K562 (cell line): Measurements from ENCODE around the gene ALDH1A3. TPM values are rescaled to one million over a fixed set of nuclear protein-coding genes. Genes with fewer than 3 reads are reported as not detected.

Source experiments
- ATAC-seq: fragments of 200-7000 bp; cut with Tn5 transposase; 3 replicates; pipeline ENCODE4 v1.9.1; 2020; ENCODE audit warnings: moderate library complexity
- BruUV-seq: library from RNA; stranded (reverse); fragments of 400-500 nt; replicated peaks from 2 replicates; lab custom pipeline; 2021; lab: Mats Ljungman, UMichigan
- CTCF ChIA-PET: fragments of 300-600 bp; formaldehyde crosslinking; extraction: SDS; loops from one replicate; lab custom pipeline; 2021; ENCODE audit warnings: low intra/inter-chr PET ratio; lab: Yijun Ruan, JAX
- POLR2A ChIA-PET: fragments of 300-600, 350-650 bp; sonication (Branson Sonifier 250); formaldehyde crosslinking; extraction: SDS; loops from one replicate; lab custom pipeline; 2021; ENCODE audit warnings: antibody characterized with exemption, inconsistent platforms; lab: Yijun Ruan, JAX
- DNase-seq, 4 experiments: peaks; one replicate each; pipeline versions ENCODE4 v3.0.0 to v3.0.0-alpha.2; 2011 to 2018; ENCODE audit warnings: low spot score in 3 of 4, mixed read lengths in 3 of 4; ENCODE audit errors: extremely low read depth in 1 of 4
- FAIRE-seq: peaks from 2 replicates; lab custom pipeline; 2011; peaks lifted over from hg19 to GRCh38; lab: Jason Lieb, UNC
- H2AFZ ChIP-seq: 2 replicates; pipeline ENCODE4 v1.6.0; 2011; ENCODE audit warnings: low read depth, low read length, control low read depth, inconsistent platforms
- H3K27ac ChIP-seq: fragments of 200-600 bp; 3 replicates; pipeline ENCODE4 v1.8.0; 2011; ENCODE audit warnings: low read depth, mild to moderate bottlenecking, control low read depth, inconsistent platforms, low read length, moderate library complexity, mixed read lengths; ENCODE audit errors: extremely low read depth
- H3K27me3 ChIP-seq, 2 experiments: fragments of 300-600 bp in 1 of 2; 2 replicates in 1 of 2; 3 replicates in 1 of 2; pipeline versions ENCODE4 v1.6.0 to v1.8.0; 2011; ENCODE audit warnings: inconsistent platforms in 2 of 2, low read length in 2 of 2, mild to moderate bottlenecking in 1 of 2, mixed read lengths in 1 of 2, moderate library complexity in 1 of 2; ENCODE audit not compliant: control insufficient read depth in 2 of 2, insufficient read depth in 2 of 2
- H3K36me3 ChIP-seq: fragments of 300-600 bp; 3 replicates; pipeline ENCODE4 v1.8.0; 2011; ENCODE audit warnings: mild to moderate bottlenecking, low read length, inconsistent platforms; ENCODE audit not compliant: control insufficient read depth, insufficient read depth
- H3K4me1 ChIP-seq, 2 experiments: fragments of 200-600 bp in 1 of 2; replicated peaks in 1 of 2; 2 replicates in 1 of 2; 3 replicates in 1 of 2; pipeline versions ENCODE4 v1.5.1 to v1.8.0; 2011; ENCODE audit warnings: inconsistent platforms in 2 of 2, low read length in 2 of 2, mild to moderate bottlenecking in 1 of 2, mixed read lengths in 1 of 2, moderate library complexity in 1 of 2; ENCODE audit not compliant: control insufficient read depth in 2 of 2, insufficient read depth in 2 of 2
- H3K4me2 ChIP-seq: 2 replicates; pipeline ENCODE4 v1.6.1; 2011; ENCODE audit warnings: low read length, control low read depth, inconsistent platforms, mixed read lengths; ENCODE audit not compliant: insufficient read depth
- H3K4me3 ChIP-seq: fragments of 200-600 bp; sonication (generic), shearing (Covaris generic); 2 replicates; pipeline ENCODE4 v1.5.1; 2016; ENCODE audit warnings: control low read depth, inconsistent platforms
- H3K79me2 ChIP-seq: fragments of 200-600 bp; 3 replicates; pipeline ENCODE4 v1.8.0; 2011; ENCODE audit warnings: low read length, inconsistent platforms; ENCODE audit not compliant: control insufficient read depth, insufficient read depth
- H3K9ac ChIP-seq, 2 experiments: 2 replicates each; pipeline versions ENCODE4 v1.6.0 to v1.6.1; 2011; ENCODE audit warnings: low read depth in 2 of 2, low read length in 2 of 2, control low read depth in 1 of 2, inconsistent platforms in 1 of 2, mild to moderate bottlenecking in 1 of 2, mixed read lengths in 1 of 2; ENCODE audit not compliant: insufficient read depth in 1 of 2
- H3K9me1 ChIP-seq: one replicate; pipeline ENCODE4 v1.6.0; 2011; ENCODE audit warnings: inconsistent platforms, mild to moderate bottlenecking, low read length, moderate library complexity; ENCODE audit not compliant: control insufficient read depth, insufficient read depth
- H3K9me3 ChIP-seq: replicated peaks from 2 replicates; pipeline ENCODE4 v1.5.1; 2011; ENCODE audit warnings: low read depth, low read length, inconsistent platforms; ENCODE audit not compliant: control insufficient read depth, insufficient read depth
- H4K20me1 ChIP-seq: replicated peaks from 2 replicates; pipeline ENCODE4 v1.6.1; 2011; ENCODE audit warnings: low read length, inconsistent platforms, mixed read lengths; ENCODE audit not compliant: control insufficient read depth, insufficient read depth
- EHMT2 ChIP-seq: fragments of 450-650 bp; IDR thresholded peaks from 2 replicates; pipeline ENCODE4 v1.6.1; 2018; ENCODE audit warnings: antibody characterized with exemption
- NR3C1 ChIP-seq: sonication (generic); formaldehyde crosslinking; IDR thresholded peaks from 2 replicates; pipeline ENCODE4 v1.8.1; 2022; ENCODE audit warnings: missing genetic modification reagents
- WGBS: fragments of 100-300 bp; shearing (Covaris generic); methylation state at CpG from one replicate; pipeline ENCODE4 v1.1.6; 2016; ENCODE audit warnings: low coverage, mixed read lengths; ENCODE audit not compliant: insufficient coverage; ENCODE audit errors: missing lambda C conversion rate; 5-methylcytosine and 5-hydroxymethylcytosine counted together
- in situ Hi-C: fragments of 300-500 bp; cut with MboI; formaldehyde crosslinking; loops from 4 replicates; pipeline ENCODE4 v1.15.0; 2018; ENCODE audit warnings: inconsistent platforms, mixed read lengths
- intact Hi-C: fragments of 100-400 bp; cut with micrococcal nuclease; formaldehyde crosslinking; loops from 2 replicates; pipeline ENCODE4 v1.14.2; 2022
- polyA plus RNA-seq, 8 experiments: library from polyadenylated mRNA; depleted of rRNA in 4 of 8; stranded (reverse) in 5 of 8; unstranded in 3 of 8; fragments of >200 nt; fragmentation: Nextera tagmentation in 2 of 8; fragmentation: Illumina TruSeq in 1 of 8; extraction: Ambion mirVana in 2 of 8; extraction: Trizol in 1 of 8; gene quantifications; 2 replicates each; pipeline versions ENCODE4 v1.2.1 to v1.2.3, GENCODE V29; 2011 to 2014; ENCODE audit warnings: inconsistent platforms in 1 of 8, missing spikeins in 1 of 8
- total RNA-seq, 7 experiments: library from RNA; depleted of rRNA in 6 of 7; stranded (reverse); fragments of >200 nt in 6 of 7; fragmentation: Illumina TruSeq in 2 of 7; extraction: Trizol in 2 of 7; gene quantifications; 2 replicates each; pipeline versions ENCODE4 v1.2.1 to v1.2.3, GENCODE V29; 2011 to 2021; ENCODE audit warnings: low replicate concordance in 1 of 7

Gene ALDH1A3
- total and polyA plus RNA-seq, 9 of the 15 experiments (the other 6 are each of a cell fraction or from before 2014, with no cell fraction given): 0.38 TPM; not detected in 8

DNA sequence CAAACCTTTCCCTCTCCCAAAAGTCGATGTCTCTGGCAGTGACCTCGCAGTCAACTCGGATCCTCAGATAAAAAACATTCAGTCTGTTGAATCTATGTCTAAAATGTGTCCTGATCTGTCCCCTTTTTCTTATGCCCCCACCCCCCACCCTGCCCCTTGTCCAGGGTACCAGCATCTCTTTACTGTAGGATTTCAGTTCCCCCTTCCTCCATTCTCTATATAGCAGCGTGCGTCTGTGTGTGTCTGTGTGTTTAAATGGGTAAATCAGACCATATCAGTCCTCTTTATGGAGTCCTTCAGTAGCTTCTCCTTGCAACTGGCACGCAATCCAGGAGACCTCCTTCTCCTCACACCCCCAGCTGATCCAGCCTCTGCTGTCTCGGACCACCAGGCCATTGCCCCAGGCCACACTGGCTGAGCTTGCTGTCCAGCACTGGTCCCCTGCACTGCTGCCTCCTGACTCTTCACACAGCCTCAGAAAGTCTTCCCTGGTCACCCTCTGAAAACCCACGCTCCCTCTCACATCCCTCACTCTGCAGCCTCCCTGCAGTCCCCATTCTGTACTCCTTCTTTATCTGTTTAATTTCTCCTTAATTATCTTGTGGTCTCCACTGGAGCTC lies 41.0 kb downstream of the ALDH1A3 start:
- DNase-seq: no peak
- in situ Hi-C loops: loop anchor here (25.0 kb wide), 1 partner anchor 342 kb away; the partner anchor contains the start of gene CHSY1
- peaks cover 4% of the 10 kb centered on the region; the same call in 1 of the 2 replicates for H4K20me1 ChIP-seq
- ATAC-seq: no peak
- H3K4me1 ChIP-seq: peaks cover 0 to 20% of the 10 kb centered on the region in 2 experiments; a peak in 2 of 5 replicates
- no peaks in the 10 kb centered on the region for H3K79me2 ChIP-seq
- POLR2A ChIA-PET: no interaction called here
- no TSS peak for BruUV-seq
- TF ChIP-seq EHMT2: no peak
- TF ChIP-seq, all 486 proteins: peak for 0
- Histone ChIP-seq H3K9me3 (no peaks in the 10 kb centered on the region), H3K27me3 (peaks cover 21 to 63% of the 10 kb centered on the region in 2 experiments), H3K27ac (no peak overlapping the region), H3K9ac (no peak overlapping the region), H3K36me3 (no peaks in the 10 kb centered on the region), H2AFZ (no peak overlapping the region), H3K4me3 (no peak overlapping the region), H3K4me2 (no peak overlapping the region), H3K9me1 (no peaks in the 10 kb centered on the region)
- intact Hi-C loops: no loop called here
- whole genome bisulfite sequencing: 7% methylated on average over 8 of the region's 8 CpGs
- CTCF ChIA-PET: no interaction called here
- no peak for FAIRE-seq

DNA sequence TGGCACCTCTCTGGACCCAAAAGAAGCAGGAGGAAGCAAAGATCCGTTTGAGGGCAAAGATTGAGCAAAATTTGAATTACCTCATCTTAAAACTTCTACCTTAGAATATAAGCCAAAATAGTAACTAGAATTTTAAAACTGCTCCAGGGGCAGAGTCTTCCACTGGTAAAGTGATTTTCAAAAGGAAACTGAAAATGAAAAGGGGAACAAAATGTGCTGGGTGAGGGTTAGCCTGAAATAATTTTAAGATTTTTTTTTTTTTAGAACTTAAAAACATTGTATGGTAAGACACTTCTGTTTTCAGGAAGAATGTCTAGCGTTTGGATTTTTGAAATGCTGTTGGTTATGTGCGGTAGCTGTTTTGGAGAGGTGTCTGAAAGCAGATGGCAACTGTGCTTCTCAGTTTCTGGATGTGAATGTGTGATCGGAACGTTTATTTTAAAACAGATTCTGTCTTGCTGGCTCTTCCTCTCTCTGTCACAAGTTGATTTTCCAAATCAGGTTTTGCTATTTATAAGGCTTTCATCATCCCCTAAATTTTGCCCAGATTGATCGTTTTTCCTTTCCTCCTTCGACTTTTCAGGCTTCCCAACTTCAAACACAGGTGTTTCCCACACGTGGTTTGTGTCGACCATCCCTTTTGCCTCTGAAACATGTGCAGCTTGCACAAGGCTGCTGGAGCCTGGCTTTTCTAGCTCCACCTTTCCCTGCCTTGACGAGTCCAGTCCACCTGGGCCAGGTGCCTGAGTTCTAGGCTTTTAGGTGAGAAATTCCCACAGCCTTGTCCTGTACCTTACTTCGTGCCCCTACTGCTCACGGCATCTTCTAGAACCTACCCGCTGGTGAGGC lies 42.8 kb downstream of the ALDH1A3 start:
- ChIA-PET POLR2A (no interaction called here), CTCF (no interaction called here)
- Histone ChIP-seq H2AFZ (no peak overlapping the region), H3K36me3 (no peaks in the 10 kb centered on the region), H3K4me1 (peaks cover 0 to 20% of the 10 kb centered on the region in 2 experiments; a peak in 2 of 5 replicates), H3K9me3 (no peaks in the 10 kb centered on the region), H3K9me1 (no peaks in the 10 kb centered on the region), H3K4me3 (no peak overlapping the region), H3K27ac (no peak overlapping the region), H3K79me2 (no peaks in the 10 kb centered on the region), H3K27me3 (peaks cover 18 to 66% of the 10 kb centered on the region in 2 experiments), H3K4me2 (no peak overlapping the region), H3K9ac (no peak overlapping the region), H4K20me1 (peaks cover 4% of the 10 kb centered on the region; the same call in 1 of the 2 replicates)
- intact Hi-C loops: no loop called here
- DNase-seq (no peak), FAIRE-seq (no peak), ATAC-seq (no peak)
- BruUV-seq: no TSS peak
- in situ Hi-C loops: loop anchor here (25.0 kb wide), 1 partner anchor 340 kb away; the partner anchor contains the start of gene CHSY1
- 2% methylated on average over 13 of the region's 13 CpGs for WGBS
- TF ChIP-seq NR3C1: no peak
